GM19099 (cell line): ENCODE results near the gene CYP24A1.

Experiments used
- POLR2A ChIP-seq: IDR thresholded peaks from 3 replicates; pipeline ENCODE4 v1.6.1; 2011; ENCODE audit warnings: low read depth; ENCODE audit not compliant: insufficient read length; ENCODE audit errors: extremely low read depth

Gene CYP24A1

GRCh38 chr20:54107600-54108325, 66.0 kb downstream of the CYP24A1 start:
- TF ChIP-seq POLR2A, result no peak

- no peak for TF ChIP-seq POLR2A
These were observed 66.6 kb downstream of the CYP24A1 start for GRCh38 chr20:54107181-54107580.

- no peak for TF ChIP-seq POLR2A
These were observed 67.6 kb downstream of the CYP24A1 start for GRCh38 chr20:54106162-54106561.

- TF ChIP-seq POLR2A, result no peak
These were observed 68.1 kb downstream of the CYP24A1 start for GRCh38 chr20:54105653-54106052.

- TF ChIP-seq POLR2A, result no peak
These were observed 69.0 kb downstream of the CYP24A1 start for GRCh38 chr20:54104781-54105180.

- no peak for TF ChIP-seq POLR2A
These were observed 69.8 kb downstream of the CYP24A1 start for GRCh38 chr20:54103762-54104600.
